Measurements from ENCODE around the gene EN2. TPM values are rescaled to one million over a fixed set of nuclear protein-coding genes. Genes with fewer than 3 reads are reported as not detected.

Gene EN2
- total and polyA plus RNA-seq, 2 of the 13 experiments (the other 11 are each of a cell fraction or from before 2014, with no cell fraction given): not detected

DNA sequence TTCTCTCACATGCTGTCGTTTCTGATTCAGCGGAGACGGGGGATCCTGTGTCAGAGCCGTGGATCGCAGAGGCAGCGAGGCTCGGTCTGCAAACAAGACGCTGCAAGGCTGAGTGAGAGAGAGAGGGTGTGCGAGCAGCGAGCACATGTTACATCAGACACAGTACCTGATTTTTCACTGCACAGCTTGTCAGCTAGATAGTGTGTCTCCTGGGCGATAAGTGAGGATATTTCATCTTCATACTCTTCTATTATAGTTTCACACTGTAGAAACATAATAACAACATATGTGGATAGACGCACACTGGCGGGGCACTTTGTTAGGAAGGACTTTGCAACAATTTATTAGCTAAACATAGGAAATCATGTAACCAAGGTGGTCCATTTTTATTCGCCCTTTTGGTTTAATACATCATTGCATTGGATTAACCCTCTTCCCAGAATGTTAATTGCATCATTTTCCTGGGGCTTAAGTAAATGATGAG is 49.0 kb downstream of the EN2 start:
- ATAC-seq (peak; percentile 77), FAIRE-seq (no peak), DNase-seq (ENCODE audit: low spot score) (no peak)
- POLR2A ChIA-PET: no interaction called here
- H3K79me2 ChIP-seq (ENCODE audit: insufficient read depth, low read length): no peaks in the 10 kb centered on the region
- CTCF ChIA-PET (ENCODE audit: low intra/inter-chr PET ratio, low total read pairs): no interaction called here
- no peak overlapping the region for H3K4me3 ChIP-seq (replicated peaks in 1 of 3; ENCODE audit: insufficient read depth in 1 of 3, low read depth in 2 of 3, low read length in 3 of 3)
- no peaks in the 10 kb centered on the region for H3K9me3 ChIP-seq (ENCODE audit: low read length)
- H3K4me2 ChIP-seq (ENCODE audit: low read depth, low read length): peak overlapping the region; percentile 35; the same call in 1 of the 2 replicates
- in situ Hi-C loops (cut with HindIII; ENCODE audit: extremely low pct_ligation_motif_present, low pct_unique_long_range_greater_than_20kb) (no loop called here), intact Hi-C loops (cut with micrococcal nuclease; ENCODE audit: unreplicated experiment) (no loop called here)
- 0 out of 2 replicates have a peak, but pooled peaks have one; percentile 49 for TF ChIP-seq RNF2 (conservative IDR thresholded peaks at IDR 0.05; ENCODE audit: low read depth)
- TF ChIP-seq FOXA1 (IDR thresholded peaks at IDR 0.05): no peak
- 0 out of 2 replicates have a peak, but pooled peaks have one; percentile 11 for TF ChIP-seq FOXA1 (CRISPR knock-in tag; IDR thresholded peaks at IDR 0.05)
- no peak for TF ChIP-seq HOXA5 (CRISPR knock-in tag; IDR thresholded peaks at IDR 0.05)
- no peak for TF ChIP-seq CBX5 (CRISPR knock-in tag; IDR thresholded peaks at IDR 0.05; ENCODE audit: borderline replicate concordance)
- peak; percentile 22; the same call in 1 of the 2 replicates for TF ChIP-seq ZNF292 (CRISPR knock-in tag; IDR thresholded peaks at IDR 0.05; ENCODE audit: borderline replicate concordance, low read depth)
- TF ChIP-seq ATF4 (CRISPR knock-in tag; IDR thresholded peaks at IDR 0.05): peak in 1 of 2 experiments; percentile 87; a peak in 2 of 4 replicates
- 0 out of 2 replicates have a peak, but pooled peaks have one; percentile 34 for TF ChIP-seq CBX2 (IDR thresholded peaks at IDR 0.05; ENCODE audit: low read depth, low read length)
- TF ChIP-seq CBX2 (CRISPR knock-in tag; IDR thresholded peaks at IDR 0.05; ENCODE audit: low read depth): no peak
- peak; percentile 69; the same call in 1 of the 2 replicates for TF ChIP-seq SCMH1 (CRISPR knock-in tag; IDR thresholded peaks at IDR 0.05; ENCODE audit: borderline replicate concordance)
- no TSS peak for BruUV-seq (replicated peaks)
- H3K36me3 ChIP-seq (replicated peaks in 1 of 2; ENCODE audit: control insufficient read depth in 1 of 2, insufficient read depth in 2 of 2, low read length in 2 of 2): no peaks in the 10 kb centered on the region
- H3K27ac ChIP-seq (ENCODE audit: extremely low read length, insufficient read depth, low read length): no peak overlapping the region
- H3K4me1 ChIP-seq (ENCODE audit: insufficient read depth, low read length): 0 out of 2 replicates have a peak, but pooled peaks cover 11% of the 10 kb centered on the region
- peaks cover 3 to 56% of the 10 kb centered on the region in 2 experiments; a peak in 4 of 5 replicates for H3K27me3 ChIP-seq (ENCODE audit: control insufficient read depth in 1 of 2, insufficient read depth in 2 of 2, low read length in 2 of 2)
- WGBS (ENCODE audit: low lambda C conversion rate): 6% methylated on average over 14 of the region's 14 CpGs
- H4K20me1 ChIP-seq (ENCODE audit: insufficient read depth, low read length): no peaks in the 10 kb centered on the region
- no peak overlapping the region for H3K9ac ChIP-seq (ENCODE audit: insufficient read depth, low read depth, low read length)
- no peak overlapping the region for H2AFZ ChIP-seq (ENCODE audit: low read length)

Data from HepG2 (cell line).